Stimulated activated CD8-positive, alpha-beta memory T cell treated with anti-CD3 and anti-CD28 coated beads, Interleukin-2, amount 100 ng/mL, for 48 hours (primary cell): ENCODE results near the gene STK25.

Source experiments
- DNase-seq, 2 donors: peaks; one replicate each; pipeline ENCODE4 v3.0.0-alpha.2; 2020; ENCODE audit warnings: low read depth in 2 of 2

STK25 gene

DNA sequence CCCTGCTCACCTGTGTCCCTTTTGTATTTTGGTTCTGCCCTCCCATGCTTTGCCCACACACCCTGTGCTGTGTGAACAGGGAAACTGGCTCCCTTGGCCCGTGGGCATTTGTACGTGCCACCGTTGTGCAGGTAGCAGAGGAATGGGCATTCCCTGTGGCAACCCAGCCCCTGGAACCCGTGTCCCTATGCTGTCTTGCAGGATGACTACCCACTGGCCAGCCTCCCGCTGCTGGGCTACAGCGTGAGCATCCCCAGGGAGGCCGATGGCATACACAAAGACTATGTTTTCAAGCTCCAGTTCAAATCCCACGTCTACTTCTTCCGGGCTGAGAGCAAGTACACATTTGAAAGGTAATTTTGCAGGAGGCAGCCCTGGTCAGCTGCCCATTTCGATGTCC, 15.3 kb downstream of the STK25 start:
- no peak for DNase-seq

GRCh38 chr2:241492174-241492565, 16.2 kb downstream of the STK25 start:
- no peak for DNase-seq

DNA sequence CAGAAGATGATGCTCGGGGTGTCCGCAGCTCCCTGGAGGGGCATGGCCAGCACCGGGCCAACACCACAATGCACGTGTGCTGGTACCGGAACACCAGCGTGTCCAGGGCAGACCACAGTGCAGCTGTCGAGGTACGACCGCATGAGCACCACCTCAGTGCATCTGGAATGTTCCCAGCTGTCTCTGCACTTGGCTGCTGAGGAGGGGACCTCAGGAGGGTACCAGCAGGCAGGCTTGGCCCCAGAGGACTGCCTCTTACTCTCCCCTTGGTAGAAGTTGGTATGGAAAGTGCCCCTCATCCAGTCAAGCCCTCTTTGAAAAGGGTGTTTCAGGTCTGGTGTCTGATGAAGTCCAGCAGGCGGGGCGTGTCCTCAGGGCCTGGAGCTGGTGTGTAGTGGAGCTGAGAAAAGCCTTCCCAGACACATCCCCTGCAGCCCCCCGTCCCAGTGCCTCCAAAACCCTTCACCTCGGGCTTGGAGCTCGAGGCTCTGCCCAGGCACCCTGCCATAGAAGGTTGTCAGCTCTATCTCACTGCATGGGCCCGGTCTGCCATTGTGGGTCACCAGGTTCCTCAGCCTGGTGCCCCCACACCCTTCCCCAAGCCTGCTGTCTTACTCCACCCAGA, 16.7 kb downstream of the STK25 start:
- no peak for DNase-seq

GRCh38 chr2:241490825-241491506, 17.4 kb downstream of the STK25 start:
- DNase-seq = no peak

DNA sequence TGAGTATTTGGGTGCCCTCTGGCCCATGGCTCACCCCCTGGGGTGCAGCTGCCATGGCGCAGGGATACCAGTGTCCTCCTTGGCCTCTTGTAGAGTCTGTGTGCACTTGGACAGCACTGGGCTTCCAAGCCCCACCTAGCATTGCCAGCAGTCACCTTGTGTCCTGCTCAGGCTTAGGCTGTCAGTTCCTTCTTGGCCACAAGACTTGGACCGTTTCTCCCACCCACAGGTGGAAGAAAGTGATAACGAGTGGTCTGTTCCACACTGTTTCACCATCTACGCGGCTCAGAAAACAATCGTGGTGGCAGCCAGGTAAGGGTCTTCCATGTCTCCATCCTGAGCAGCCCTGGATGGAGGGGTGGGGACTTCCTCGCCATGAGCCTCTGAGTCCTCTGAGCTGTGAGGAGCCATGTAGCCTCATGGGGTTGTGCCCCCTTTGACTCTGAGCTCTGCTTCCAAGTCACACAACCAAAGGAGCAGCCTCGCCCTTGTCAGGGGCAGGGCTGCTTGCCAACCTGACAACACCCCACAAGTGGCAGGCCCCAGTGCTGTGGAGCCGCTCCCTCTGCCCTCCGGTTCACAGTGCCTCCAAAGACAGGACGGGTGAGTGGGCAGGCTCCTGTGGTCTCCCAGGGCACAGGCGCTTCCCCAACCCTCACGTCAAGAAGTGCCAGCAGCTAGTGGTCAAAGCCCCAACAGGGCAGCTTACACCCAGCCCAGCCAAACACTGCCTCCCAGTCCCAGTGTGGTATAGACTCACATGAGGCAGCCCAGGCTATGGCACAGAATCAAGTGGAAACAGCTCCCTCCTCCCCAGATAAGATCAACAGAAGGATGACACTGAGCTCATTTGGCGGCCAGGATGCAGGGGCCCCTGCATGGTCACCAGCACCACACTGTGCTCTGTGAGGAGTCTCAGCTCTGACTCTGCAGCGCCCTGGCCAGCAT, 18.4 kb downstream of the STK25 start:
- no peak for DNase-seq

DNA sequence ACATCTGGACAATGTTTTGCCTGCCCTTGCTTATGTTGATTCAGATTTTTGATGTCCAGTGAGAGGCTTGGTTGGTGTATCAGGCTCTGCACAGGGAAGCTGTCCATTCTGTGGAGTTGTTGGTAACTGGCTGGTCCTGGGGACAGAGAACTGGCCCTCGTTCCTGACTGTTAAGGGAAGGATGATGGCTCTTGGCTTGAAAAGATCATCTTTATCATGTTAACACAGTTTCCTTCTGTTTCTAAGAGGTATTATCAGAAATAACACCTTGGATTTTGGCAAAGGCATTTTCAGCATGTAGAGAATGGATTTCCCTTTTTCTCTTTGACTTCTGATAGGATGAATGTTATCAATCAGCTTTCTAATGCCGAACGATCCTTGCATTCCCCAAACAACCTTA, 19.3 kb downstream of the STK25 start:
- DNase-seq = no peak

- DNase-seq = no peak
Measured at GRCh38 chr2:241485172-241485911, 23.0 kb downstream of the STK25 start.

DNA sequence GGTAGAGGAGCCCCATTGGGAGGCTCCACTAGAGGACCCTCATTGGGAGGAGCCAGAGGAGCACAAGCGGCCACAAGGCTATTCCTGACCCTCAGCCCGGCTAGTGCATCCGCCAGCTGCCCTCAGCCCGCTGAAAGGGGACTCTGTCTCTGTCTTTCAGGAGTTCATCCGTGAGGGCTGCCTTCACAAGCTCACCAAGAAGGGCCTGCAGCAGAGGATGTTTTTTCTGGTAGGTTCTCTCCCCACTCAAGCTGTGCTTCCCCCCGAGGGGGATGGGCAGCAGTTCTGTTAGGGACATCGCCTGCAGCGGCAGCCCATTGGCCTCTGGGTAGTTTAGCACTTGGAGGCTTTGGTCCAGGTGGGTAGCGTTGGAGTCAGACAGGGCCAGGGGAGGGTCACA, 25.1 kb downstream of the STK25 start:
- no peak for DNase-seq

- no peak for DNase-seq
Measured at GRCh38 chr2:241482126-241482955, 26.0 kb downstream of the STK25 start.

GRCh38 chr2:241481687-241482086, 26.7 kb downstream of the STK25 start:
- DNase-seq = no peak

- no peak for DNase-seq
Measured at GRCh38 chr2:241479026-241479898, 29.1 kb downstream of the STK25 start.

DNA sequence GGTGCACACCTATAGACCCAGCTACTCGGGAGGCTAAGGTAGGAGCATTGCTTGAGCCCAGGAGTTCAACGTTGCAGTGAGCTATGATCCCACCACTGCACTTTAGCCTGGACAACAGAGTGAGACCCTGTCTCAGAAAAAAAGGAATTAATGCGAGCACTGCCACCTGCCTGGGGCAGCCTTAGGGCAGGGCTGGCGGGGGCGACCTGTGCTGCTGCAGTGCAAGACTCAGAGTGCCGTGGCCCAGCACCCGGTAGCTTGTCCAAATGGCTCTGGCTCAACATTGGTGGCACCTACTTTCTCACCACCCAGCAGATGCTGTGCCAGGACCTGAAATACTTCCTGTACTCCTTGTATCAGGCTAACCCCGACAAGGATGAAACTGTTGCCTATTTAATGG, 30.2 kb downstream of the STK25 start:
- DNase-seq = no peak

- no peak for DNase-seq
Measured at GRCh38 chr2:241475267-241475666, 33.1 kb downstream of the STK25 start.

GRCh38 chr2:241473399-241473798, 35.0 kb downstream of the STK25 start:
- DNase-seq = no peak

- DNase-seq = no peak
Measured at GRCh38 chr2:241469746-241470145, 38.6 kb downstream of the STK25 start.

DNA sequence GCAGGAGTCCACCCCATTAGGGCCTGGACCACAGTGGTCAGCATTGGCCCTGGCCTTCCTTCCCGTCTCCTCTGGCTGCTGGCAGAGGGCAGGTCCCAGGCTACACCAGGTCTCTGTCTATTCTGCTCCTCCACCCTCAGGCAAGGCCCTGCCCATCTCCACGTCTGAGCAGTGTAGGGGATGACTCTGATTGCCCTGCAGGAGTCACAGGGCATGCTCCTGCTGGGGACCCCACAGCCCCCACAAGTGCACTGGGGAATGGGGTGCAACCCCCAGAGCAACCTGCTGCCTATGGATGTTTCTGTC, 40.0 kb downstream of the STK25 start:
- no peak for DNase-seq

DNA sequence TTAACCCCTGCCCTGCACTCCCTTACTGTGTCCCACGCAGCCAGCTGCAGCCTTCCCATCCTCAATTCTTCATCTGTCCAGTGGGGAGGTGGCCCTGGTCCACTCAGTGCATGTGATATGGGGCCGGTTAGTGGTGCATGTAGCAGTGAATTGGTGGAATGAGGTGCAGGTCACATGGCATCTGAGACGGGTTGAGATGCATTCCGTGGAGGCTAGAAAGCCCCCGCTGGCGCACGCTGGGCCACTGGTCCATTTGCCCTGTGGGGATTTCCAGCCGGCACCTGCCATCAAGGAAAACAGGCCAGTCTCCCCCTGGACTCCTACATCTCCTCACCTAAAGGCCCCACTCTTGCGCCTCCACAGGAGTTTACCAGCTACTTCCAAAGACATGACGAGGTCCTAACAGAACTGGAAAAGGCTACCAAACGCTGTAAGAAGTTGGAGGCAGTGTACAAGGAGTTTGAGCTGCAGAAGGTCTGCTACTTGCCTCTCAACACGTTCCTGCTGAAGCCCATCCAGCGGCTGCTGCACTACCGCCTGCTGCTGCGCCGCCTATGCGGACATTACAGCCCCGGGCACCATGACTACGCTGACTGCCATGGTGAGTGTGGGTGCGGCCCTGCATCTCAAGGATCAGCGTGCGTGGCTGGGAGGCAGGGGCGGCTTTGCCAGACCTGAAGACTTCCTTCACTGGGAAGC, 40.5 kb downstream of the STK25 start:
- no peak for DNase-seq

DNA sequence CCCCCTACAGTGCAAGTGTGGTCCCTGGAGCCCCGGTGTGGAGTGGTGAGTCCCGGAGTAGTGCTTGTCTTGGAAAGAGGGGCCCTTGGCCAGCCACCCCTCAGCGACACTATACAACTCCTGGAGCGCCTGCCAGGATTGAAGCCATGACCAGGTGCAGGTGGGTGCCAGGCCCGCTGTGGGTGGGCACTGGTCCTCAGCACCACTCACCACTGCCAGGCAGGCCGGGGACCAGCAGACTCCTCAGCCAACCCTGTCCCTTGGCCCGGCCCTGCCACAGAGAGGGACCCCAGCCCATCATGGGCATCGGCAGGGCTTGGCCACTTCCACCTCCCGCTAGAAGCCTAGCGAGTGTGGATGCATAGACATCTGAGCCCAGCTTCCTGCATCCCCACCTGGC, 42.2 kb downstream of the STK25 start:
- no peak for DNase-seq

GRCh38 chr2:241465543-241465942, 42.8 kb downstream of the STK25 start:
- no peak for DNase-seq
